ENCODE results near the gene ACTG2. TPM values are rescaled to one million over a fixed set of nuclear protein-coding genes. Genes with fewer than 3 reads are reported as not detected.

The ACTG2 gene
- total RNA-seq, 1 experiment from 2014 or later: not detected

GRCh38 chr2:73856214-73856613 lies 36.6 kb upstream of the ACTG2 start:
- no peaks in the 10 kb centered on the region for H3K9me2 ChIP-seq (ENCODE audit: insufficient read depth)
- no peaks in the 10 kb centered on the region for H3K27me3 ChIP-seq (ENCODE audit: insufficient read depth, low read depth)
- no peaks in the 10 kb centered on the region for H4K20me1 ChIP-seq (ENCODE audit: insufficient read depth)
- H3K4me1 ChIP-seq (replicated peaks; ENCODE audit: insufficient read depth): peaks cover 19% of the 10 kb centered on the region
- ChIA-PET CTCF (no interaction called here), POLR2A (ENCODE audit: unreplicated experiment) (no interaction called here)
- TF ChIP-seq CTCF (conservative IDR thresholded peaks at IDR 0.05) (no peak), EZH2 (IDR thresholded peaks at IDR 0.05; ENCODE audit: low read depth) (no peak)
- no peak overlapping the region for H2AFZ ChIP-seq
- intact Hi-C loops (cut with micrococcal nuclease; ENCODE audit: unreplicated experiment): no loop called here
- BruUV-seq (replicated peaks): no TSS peak
- H3K79me2 ChIP-seq (ENCODE audit: low read depth): no peaks in the 10 kb centered on the region
- H3F3A ChIP-seq (ENCODE audit: insufficient read depth, low read depth): peaks cover 21% of the 10 kb centered on the region; the same call in 1 of the 2 replicates
- no peak for DNase-seq
- no peak overlapping the region for H3K4me3 ChIP-seq
- no peak overlapping the region for H3K4me2 ChIP-seq
- peaks cover 41% of the 10 kb centered on the region for H3K36me3 ChIP-seq (ENCODE audit: low read depth)
- no peak overlapping the region for H3K27ac ChIP-seq
- no peaks in the 10 kb centered on the region for H3K9me3 ChIP-seq (ENCODE audit: insufficient read depth, low read depth)

- peaks cover 12% of the 10 kb centered on the region; the same call in 1 of the 2 replicates for H3F3A ChIP-seq (ENCODE audit: insufficient read depth, low read depth)
- peak in 1 of 2 experiments; percentile 63 for DNase-seq
- no peak overlapping the region for H3K4me3 ChIP-seq
- intact Hi-C loops (cut with micrococcal nuclease; ENCODE audit: unreplicated experiment): no loop called here
- no peak overlapping the region for H3K4me2 ChIP-seq
- H3K9me2 ChIP-seq (ENCODE audit: insufficient read depth): no peaks in the 10 kb centered on the region
- CTCF ChIA-PET: no interaction called here
- no peak overlapping the region for H3K27ac ChIP-seq
- BruUV-seq (replicated peaks): no TSS peak
- 0 out of 2 replicates have a peak, but pooled peaks cover 10% of the 10 kb centered on the region for H3K4me1 ChIP-seq (replicated peaks; ENCODE audit: insufficient read depth)
- POLR2A ChIA-PET (ENCODE audit: unreplicated experiment): no interaction called here
- no peaks in the 10 kb centered on the region for H4K20me1 ChIP-seq (ENCODE audit: insufficient read depth)
- H3K27me3 ChIP-seq (ENCODE audit: insufficient read depth, low read depth): no peaks in the 10 kb centered on the region
- no peaks in the 10 kb centered on the region for H3K9me3 ChIP-seq (ENCODE audit: insufficient read depth, low read depth)
- TF ChIP-seq EZH2 (IDR thresholded peaks at IDR 0.05; ENCODE audit: low read depth) (no peak), CTCF (conservative IDR thresholded peaks at IDR 0.05) (no peak)
- peaks cover 37% of the 10 kb centered on the region for H3K36me3 ChIP-seq (ENCODE audit: low read depth)
- H3K79me2 ChIP-seq (ENCODE audit: low read depth): no peaks in the 10 kb centered on the region
- no peak overlapping the region for H2AFZ ChIP-seq
Measured at GRCh38 chr2:73859721-73860586, 32.9 kb upstream of the ACTG2 start.

- Histone ChIP-seq H3K4me2 (no peak overlapping the region), H3K9me2 (ENCODE audit: insufficient read depth) (no peaks in the 10 kb centered on the region), H3K4me3 (no peak overlapping the region), H4K20me1 (ENCODE audit: insufficient read depth) (no peaks in the 10 kb centered on the region), H2AFZ (no peak overlapping the region), H3K27ac (no peak overlapping the region), H3K27me3 (ENCODE audit: insufficient read depth, low read depth) (no peaks in the 10 kb centered on the region), H3K36me3 (ENCODE audit: low read depth) (peaks cover 47% of the 10 kb centered on the region), H3K79me2 (ENCODE audit: low read depth) (no peaks in the 10 kb centered on the region), H3F3A (ENCODE audit: insufficient read depth, low read depth) (peaks cover 12% of the 10 kb centered on the region; the same call in 1 of the 2 replicates), H3K9me3 (ENCODE audit: insufficient read depth, low read depth) (no peaks in the 10 kb centered on the region), H3K4me1 (replicated peaks; ENCODE audit: insufficient read depth) (0 out of 2 replicates have a peak, but pooled peaks cover 10% of the 10 kb centered on the region)
- intact Hi-C loops (cut with micrococcal nuclease; ENCODE audit: unreplicated experiment): no loop called here
- ChIA-PET POLR2A (ENCODE audit: unreplicated experiment) (no interaction called here), CTCF (no interaction called here)
- no peak for DNase-seq
- TF ChIP-seq EZH2 (IDR thresholded peaks at IDR 0.05; ENCODE audit: low read depth) (no peak), CTCF (conservative IDR thresholded peaks at IDR 0.05) (no peak)
- BruUV-seq (replicated peaks): no TSS peak
Measured at GRCh38 chr2:73862987-73863386, 29.8 kb upstream of the ACTG2 start.
